GM21529 (cell line): ENCODE data around the gene LIF.
"Not testable (repeated sequence)": the region's sequence is repeated elsewhere in the genome, so short reads cannot be mapped to it uniquely, and the experiment has no call there.

ENCODE experiments used
- ATAC-seq: cut with Tn5 transposase; IDR thresholded peaks from one replicate; pipeline ENCODE4 v1.9.1; 2021; ENCODE audit not compliant: unreplicated experiment

Gene LIF

GRCh38 chr22:30244641-30245040, 1.9 kb downstream of the LIF start:
- ATAC-seq = no peak

- no peak for ATAC-seq
Measured at GRCh38 chr22:30244066-30244465, 2.5 kb downstream of the LIF start.

- ATAC-seq = no peak
Measured at GRCh38 chr22:30243661-30244060, 2.9 kb downstream of the LIF start.

GRCh38 chr22:30241576-30242371, 4.8 kb downstream of the LIF start:
- ATAC-seq = no peak

- no peak for ATAC-seq
Measured at GRCh38 chr22:30240541-30241417, 5.8 kb downstream of the LIF start.

- ATAC-seq = no peak
Measured at GRCh38 chr22:30239488-30240405, 6.8 kb downstream of the LIF start.

GRCh38 chr22:30238661-30239487, 7.7 kb downstream of the LIF start:
- ATAC-seq = no peak

- no peak for ATAC-seq
Measured at GRCh38 chr22:30238136-30238535, 8.4 kb downstream of the LIF start.

GRCh38 chr22:30236875-30237274, 9.7 kb downstream of the LIF start:
- no peak for ATAC-seq

GRCh38 chr22:30235687-30236170, 10.8 kb downstream of the LIF start:
- no peak for ATAC-seq

- ATAC-seq = no peak
Measured at GRCh38 chr22:30234786-30235470, 11.6 kb downstream of the LIF start.

- ATAC-seq = not testable (repeated sequence)
Measured at GRCh38 chr22:30234325-30234724, 12.2 kb downstream of the LIF start.

GRCh38 chr22:30233582-30233981, 13.0 kb downstream of the LIF start:
- no peak for ATAC-seq

- no peak for ATAC-seq
Measured at GRCh38 chr22:30232716-30233218, 13.8 kb downstream of the LIF start.

GRCh38 chr22:30230787-30231461, 15.6 kb downstream of the LIF start:
- no peak for ATAC-seq

- no peak for ATAC-seq
Measured at GRCh38 chr22:30230330-30230729, 16.2 kb downstream of the LIF start.

- no peak for ATAC-seq
Measured at GRCh38 chr22:30228509-30229359, 17.8 kb downstream of the LIF start.
